HS-27A (cell line): ENCODE data around the gene MSTO1.
"Not testable (repeated sequence)": the region's sequence is repeated elsewhere in the genome, so short reads cannot be mapped to it uniquely, and the experiment has no call there.

Source experiments
- DNase-seq: peaks from one replicate; pipeline ENCODE4 v3.0.0-alpha.2; 2012; ENCODE audit warnings: low read depth, missing footprints

Gene MSTO1

GRCh38 chr1:155613226-155613625 is 3.2 kb downstream of the MSTO1 start:
- DNase-seq: not testable (repeated sequence)

- DNase-seq: no peak
Observed at GRCh38 chr1:155622191-155622590, 12.2 kb downstream of the MSTO1 start.

GRCh38 chr1:155623357-155623756 is 13.3 kb downstream of the MSTO1 start:
- DNase-seq: no peak

GRCh38 chr1:155626428-155626827 is 16.4 kb downstream of the MSTO1 start:
- DNase-seq: not testable (repeated sequence)

GRCh38 chr1:155636397-155637153 is 26.6 kb downstream of the MSTO1 start:
- DNase-seq: no peak

GRCh38 chr1:155640367-155640766 is 30.3 kb downstream of the MSTO1 start:
- DNase-seq: no peak

GRCh38 chr1:155642559-155643180 is 32.7 kb downstream of the MSTO1 start:
- not testable (repeated sequence) for DNase-seq

GRCh38 chr1:155643230-155643629 is 33.2 kb downstream of the MSTO1 start:
- DNase-seq: no peak

GRCh38 chr1:155645034-155645598 is 35.1 kb downstream of the MSTO1 start:
- DNase-seq: no peak

- no peak for DNase-seq
Observed at GRCh38 chr1:155645648-155646047, 35.6 kb downstream of the MSTO1 start.

GRCh38 chr1:155646307-155646706 is 36.3 kb downstream of the MSTO1 start:
- DNase-seq: no peak

- peak; percentile 50 for DNase-seq
Observed at GRCh38 chr1:155648207-155649147, 38.5 kb downstream of the MSTO1 start.

- no peak for DNase-seq
Observed at GRCh38 chr1:155649676-155650075, 39.7 kb downstream of the MSTO1 start.

GRCh38 chr1:155650231-155650757 is 40.3 kb downstream of the MSTO1 start:
- DNase-seq: no peak

GRCh38 chr1:155651861-155652661 is 42.0 kb downstream of the MSTO1 start:
- DNase-seq: peak; percentile 7

GRCh38 chr1:155652951-155653350 is 42.9 kb downstream of the MSTO1 start:
- DNase-seq: no peak

- DNase-seq: no peak
Observed at GRCh38 chr1:155657463-155657862, 47.4 kb downstream of the MSTO1 start.

GRCh38 chr1:155661239-155661638 is 51.2 kb downstream of the MSTO1 start:
- not testable (repeated sequence) for DNase-seq
